ENCODE measurements around the gene IFNAR1.
"Not testable (repeated sequence)": the region's sequence is repeated elsewhere in the genome, so short reads cannot be mapped to it uniquely, and the experiment has no call there.

IFNAR1 gene

GRCh38 chr21:33360881-33361602 is 36.3 kb downstream of the IFNAR1 start:
- peak overlapping the region; percentile 61 to 72 (median 71); a peak in 20 of 22 replicates for H3K9ac ChIP-seq
- no peak for TF ChIP-seq Cebpa-rat (IDR thresholded peaks at IDR 0.05)
- H3K4me2 ChIP-seq = peak overlapping the region; percentile 80 to 95 (median 90)
- H3K4me3 ChIP-seq = peak overlapping the region; percentile 24 to 60 (median 42); a peak in 15 of 20 replicates
- H3K27ac ChIP-seq = peak overlapping the region; percentile 73 to 85 (median 80)
- peaks cover 29 to 79% (median 45%) of the 10 kb centered on the region in 10 experiments for H3K4me1 ChIP-seq
- H3K9me3 ChIP-seq (replicated peaks in 1 of 11) = peaks cover 2 to 21% (median 10%) of the 10 kb centered on the region in 11 experiments; a peak in 18 of 22 replicates
- peaks cover 20 to 34% (median 21%) of the 10 kb centered on the region in 11 experiments for H3K36me3 ChIP-seq
- no peaks in the 10 kb centered on the region for H3K27me3 ChIP-seq
- H4K20me1 ChIP-seq = no peaks in the 10 kb centered on the region

DNA sequence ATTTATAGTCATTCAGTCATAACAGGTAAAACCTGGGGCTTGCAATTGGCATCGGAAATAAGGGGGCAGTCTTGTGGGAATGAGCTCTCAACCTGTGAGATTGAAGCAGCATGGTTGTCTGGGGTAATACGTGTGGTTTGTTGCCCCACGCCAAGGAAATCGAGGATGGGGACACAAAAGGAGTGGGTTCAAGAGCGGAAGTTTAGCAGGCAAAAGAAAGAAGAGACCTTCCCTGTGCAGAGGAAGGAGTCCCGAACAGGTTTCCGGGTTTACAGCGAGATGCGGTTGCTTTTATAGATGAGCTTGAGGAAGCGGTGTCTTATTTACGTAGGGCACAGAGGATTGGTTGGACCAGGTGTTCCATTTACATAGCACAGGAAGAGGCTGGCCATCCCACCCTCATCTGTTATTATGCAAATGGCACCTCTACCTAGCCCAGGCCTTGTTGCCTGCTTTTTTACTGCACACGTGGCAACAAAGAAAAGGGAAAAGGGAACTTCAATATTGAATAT is 37.3 kb downstream of the IFNAR1 start:
- peak overlapping the region; percentile 80 to 95 (median 90) for H3K4me2 ChIP-seq
- H3K27ac ChIP-seq = peak overlapping the region; percentile 73 to 85 (median 80)
- H3K4me3 ChIP-seq = peak overlapping the region; percentile 24 to 60 (median 42); a peak in 16 of 20 replicates
- no peaks in the 10 kb centered on the region for H3K27me3 ChIP-seq
- H3K9ac ChIP-seq = peak overlapping the region; percentile 61 to 72 (median 71); a peak in 20 of 22 replicates
- H4K20me1 ChIP-seq = no peaks in the 10 kb centered on the region
- H3K36me3 ChIP-seq = peaks cover 10 to 28% (median 14%) of the 10 kb centered on the region in 11 experiments
- peaks cover 12 to 32% (median 20%) of the 10 kb centered on the region in 11 experiments for H3K9me3 ChIP-seq (replicated peaks in 1 of 11)
- TF ChIP-seq Cebpa-rat (IDR thresholded peaks at IDR 0.05) = no peak
- peaks cover 29 to 79% (median 45%) of the 10 kb centered on the region in 10 experiments for H3K4me1 ChIP-seq

GRCh38 chr21:33363911-33364609 is 39.3 kb downstream of the IFNAR1 start:
- H3K27me3 ChIP-seq, H3K4me3 ChIP-seq, H4K20me1 ChIP-seq: not testable (repeated sequence)
- peaks cover 0 to 23% (median 7%) of the 10 kb centered on the region in 11 experiments; a peak in 14 of 22 replicates for H3K36me3 ChIP-seq
- peaks cover 29 to 66% (median 45%) of the 10 kb centered on the region in 10 experiments for H3K4me1 ChIP-seq
- H3K9me3 ChIP-seq (replicated peaks in 1 of 11) = peaks cover 32 to 52% (median 40%) of the 10 kb centered on the region in 11 experiments
- H3K4me2 ChIP-seq = peak overlapping the region in 7 of 11 experiments; percentile 32 to 73 (median 63); a peak in 14 of 22 replicates
- H3K9ac ChIP-seq = peak overlapping the region in 4 of 11 experiments; percentile 4 to 65 (median 50); a peak in 7 of 22 replicates
- H3K27ac ChIP-seq = peak overlapping the region in 9 of 11 experiments; percentile 14 to 87 (median 64); a peak in 15 of 22 replicates

DNA sequence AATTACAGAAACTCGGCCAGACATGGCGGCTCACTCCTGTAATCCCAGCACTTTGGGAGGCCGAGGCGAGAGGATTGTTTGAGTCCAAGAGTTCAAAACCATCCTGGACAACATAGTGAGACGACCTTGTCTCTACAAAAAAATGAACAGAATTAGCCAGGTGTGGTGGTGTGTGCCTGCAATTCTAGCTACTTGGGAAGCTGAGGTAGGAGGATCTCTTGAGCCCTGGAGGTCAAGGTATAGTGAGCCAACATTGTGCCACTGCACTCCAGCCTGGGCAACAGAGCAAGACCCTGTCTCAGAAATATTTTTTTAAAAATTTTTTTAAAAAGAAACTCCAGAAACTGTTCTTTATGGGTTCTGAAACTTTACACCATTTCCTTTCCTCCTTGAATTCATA is 40.1 kb downstream of the IFNAR1 start:
- Histone ChIP-seq H3K4me1 (peaks cover 28 to 59% (median 42%) of the 10 kb centered on the region in 10 experiments), H3K9ac (no peak overlapping the region; a peak in 1 of 22 replicates), H3K4me3 (no peak overlapping the region), H3K9me3 (replicated peaks in 1 of 11) (peaks cover 39 to 59% (median 48%) of the 10 kb centered on the region in 11 experiments), H3K4me2 (peak overlapping the region in 4 of 11 experiments; percentile 63 to 73 (median 66); a peak in 7 of 22 replicates), H3K27ac (peak overlapping the region in 8 of 11 experiments; percentile 8 to 87 (median 61); a peak in 11 of 22 replicates), H4K20me1 (no peaks in the 10 kb centered on the region), H3K36me3 (peaks cover 0 to 23% (median 7%) of the 10 kb centered on the region in 11 experiments; a peak in 13 of 22 replicates), H3K27me3 (no peaks in the 10 kb centered on the region)
- no peak for TF ChIP-seq Cebpa-rat (IDR thresholded peaks at IDR 0.05)

GRCh38 chr21:33367309-33367973 is 42.7 kb downstream of the IFNAR1 start:
- Histone ChIP-seq H3K4me3 (peak overlapping the region in 1 of 10 experiments; percentile 25; a peak in 2 of 20 replicates), H3K9ac (no peak overlapping the region), H3K9me3 (replicated peaks in 1 of 11) (peaks cover 45 to 66% (median 53%) of the 10 kb centered on the region in 11 experiments), H3K4me2 (no peak overlapping the region), H4K20me1 (no peaks in the 10 kb centered on the region), H3K27me3 (no peaks in the 10 kb centered on the region), H3K36me3 (peaks cover 0 to 26% (median 7%) of the 10 kb centered on the region in 11 experiments; a peak in 13 of 22 replicates), H3K4me1 (peaks cover 7 to 59% (median 31%) of the 10 kb centered on the region in 10 experiments), H3K27ac (peak overlapping the region in 9 of 11 experiments; percentile 10 to 55 (median 42); a peak in 14 of 22 replicates)
- TF ChIP-seq Cebpa-rat (IDR thresholded peaks at IDR 0.05) = no peak

DNA sequence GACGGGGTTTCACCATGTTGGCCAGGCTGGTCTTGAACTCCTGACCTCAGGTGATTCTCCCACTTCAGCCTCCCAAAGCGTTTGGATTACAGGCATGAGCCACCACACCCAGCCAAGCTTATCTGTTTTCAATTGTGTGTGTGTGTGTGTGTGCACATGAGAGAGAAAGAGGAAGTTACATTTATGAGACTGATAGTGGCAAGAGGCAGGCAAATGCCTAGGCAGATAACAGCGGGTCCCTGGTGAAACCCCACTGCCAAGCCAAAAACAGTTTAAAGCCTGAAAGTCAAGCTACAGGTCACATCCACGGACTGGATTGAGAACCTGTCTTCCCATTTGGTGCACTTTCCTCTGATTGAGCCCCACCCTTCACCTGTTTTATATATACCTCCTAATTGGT is 43.4 kb downstream of the IFNAR1 start:
- H4K20me1 ChIP-seq = no peaks in the 10 kb centered on the region
- peak overlapping the region in 5 of 11 experiments; percentile 17 to 45 (median 30); a peak in 9 of 22 replicates for H3K27ac ChIP-seq
- peaks cover 45 to 62% (median 51%) of the 10 kb centered on the region in 11 experiments for H3K9me3 ChIP-seq (replicated peaks in 1 of 11)
- peaks cover 0 to 26% (median 7%) of the 10 kb centered on the region in 11 experiments; a peak in 13 of 22 replicates for H3K36me3 ChIP-seq
- TF ChIP-seq Cebpa-rat (IDR thresholded peaks at IDR 0.05) = no peak
- no peak overlapping the region for H3K9ac ChIP-seq
- H3K4me1 ChIP-seq = peaks cover 4 to 59% (median 32%) of the 10 kb centered on the region in 10 experiments; a peak in 19 of 20 replicates
- H3K4me2 ChIP-seq = no peak overlapping the region; a peak in 1 of 22 replicates
- no peaks in the 10 kb centered on the region for H3K27me3 ChIP-seq
- peak overlapping the region in 1 of 10 experiments; percentile 35; a peak in 1 of 20 replicates for H3K4me3 ChIP-seq

GRCh38 chr21:33368576-33368975 is 43.8 kb downstream of the IFNAR1 start:
- Histone ChIP-seq H3K9me3 (replicated peaks in 1 of 11) (peaks cover 45 to 62% (median 51%) of the 10 kb centered on the region in 11 experiments), H3K36me3 (peaks cover 0 to 26% (median 7%) of the 10 kb centered on the region in 11 experiments; a peak in 13 of 22 replicates), H3K4me3 (peak overlapping the region in 2 of 10 experiments; percentile 35 to 41; a peak in 2 of 20 replicates), H3K27me3 (no peaks in the 10 kb centered on the region), H3K4me1 (peaks cover 9 to 59% (median 36%) of the 10 kb centered on the region in 10 experiments), H4K20me1 (no peaks in the 10 kb centered on the region), H3K27ac (peak overlapping the region in 5 of 11 experiments; percentile 17 to 45 (median 30); a peak in 6 of 22 replicates), H3K9ac (no peak overlapping the region), H3K4me2 (no peak overlapping the region; a peak in 1 of 22 replicates)
- no peak for TF ChIP-seq Cebpa-rat (IDR thresholded peaks at IDR 0.05)

- no peak overlapping the region for H3K4me2 ChIP-seq
- H3K9me3 ChIP-seq (replicated peaks in 1 of 11) = peaks cover 45 to 61% (median 51%) of the 10 kb centered on the region in 11 experiments
- no peak for TF ChIP-seq Cebpa-rat (IDR thresholded peaks at IDR 0.05)
Observed at GRCh38 chr21:33369586-33369985, 44.8 kb downstream of the IFNAR1 start.

More at GRCh38 chr21:33369586-33369985, 44.8 kb downstream of the IFNAR1 start:
- H3K9ac ChIP-seq = no peak overlapping the region
- no peak overlapping the region for H3K4me3 ChIP-seq
- H3K27me3 ChIP-seq = no peaks in the 10 kb centered on the region
- no peak overlapping the region for H3K27ac ChIP-seq
- peaks cover 19 to 54% (median 35%) of the 10 kb centered on the region in 10 experiments for H3K4me1 ChIP-seq
- H4K20me1 ChIP-seq = no peaks in the 10 kb centered on the region
- peaks cover 0 to 26% (median 7%) of the 10 kb centered on the region in 11 experiments; a peak in 13 of 22 replicates for H3K36me3 ChIP-seq

All from BLaER1 treated with 17β-estradiol and CSF1 and Interleukin-3, amounts not matched to agents 10 nM and 100 nM (cell line).